GM04504 (cell line): ENCODE results near the gene LPAR3.

Experiments used
- DNase-seq: peaks from one replicate; pipeline ENCODE4 v3.0.0-alpha.2; 2012; ENCODE audit warnings: low read depth

Gene LPAR3

GRCh38 chr1:84855691-84856630 is 37.0 kb downstream of the LPAR3 start:
- DNase-seq, result no peak

GRCh38 chr1:84855168-84855567 is 37.8 kb downstream of the LPAR3 start:
- no peak for DNase-seq

- peak; percentile 50 for DNase-seq
Observed at GRCh38 chr1:84853741-84854721, 39.0 kb downstream of the LPAR3 start.

GRCh38 chr1:84851839-84852238 is 41.2 kb downstream of the LPAR3 start:
- DNase-seq, result peak; percentile 76

GRCh38 chr1:84849357-84849975 is 43.5 kb downstream of the LPAR3 start:
- no peak for DNase-seq

GRCh38 chr1:84847253-84848250 is 45.5 kb downstream of the LPAR3 start:
- peak; percentile 91 for DNase-seq

GRCh38 chr1:84846387-84846786 is 46.6 kb downstream of the LPAR3 start:
- no peak for DNase-seq

- DNase-seq, result no peak
Observed at GRCh38 chr1:84845357-84845756, 47.6 kb downstream of the LPAR3 start.

- DNase-seq, result no peak
Observed at GRCh38 chr1:84844094-84844493, 48.9 kb downstream of the LPAR3 start.

- no peak for DNase-seq
Observed at GRCh38 chr1:84842748-84843231, 50.2 kb downstream of the LPAR3 start.

GRCh38 chr1:84841971-84842370 is 51.0 kb downstream of the LPAR3 start:
- no peak for DNase-seq

- no peak for DNase-seq
Observed at GRCh38 chr1:84840346-84840745, 52.7 kb downstream of the LPAR3 start.

- no peak for DNase-seq
Observed at GRCh38 chr1:84839544-84839943, 53.5 kb downstream of the LPAR3 start.

- DNase-seq, result peak; percentile 19
Observed at GRCh38 chr1:84836145-84836544, 56.9 kb downstream of the LPAR3 start.

GRCh38 chr1:84835169-84835568 is 57.8 kb downstream of the LPAR3 start:
- DNase-seq, result no peak

- DNase-seq, result peak; percentile 38
Observed at GRCh38 chr1:84834419-84835064, 58.5 kb downstream of the LPAR3 start.

GRCh38 chr1:84833194-84833593 is 59.8 kb downstream of the LPAR3 start:
- DNase-seq, result no peak

- DNase-seq, result no peak
Observed at GRCh38 chr1:84830136-84830535, 62.9 kb downstream of the LPAR3 start.

GRCh38 chr1:84827976-84828375 is 65.0 kb downstream of the LPAR3 start:
- DNase-seq, result no peak

- DNase-seq, result no peak
Observed at GRCh38 chr1:84827555-84827954, 65.5 kb downstream of the LPAR3 start.
